HG03565 (cell line): Measurements from ENCODE around the gene SLC18A3.

Experiments used
- ATAC-seq: cut with Tn5 transposase; IDR thresholded peaks from one replicate; pipeline ENCODE4 v1.9.1; 2021; ENCODE audit warnings: mild to moderate bottlenecking, moderate library complexity; ENCODE audit not compliant: unreplicated experiment

The SLC18A3 gene

GRCh38 chr10:49595713-49596492, 14.2 kb upstream of the SLC18A3 start:
- no peak for ATAC-seq

GRCh38 chr10:49596493-49596809, 13.7 kb upstream of the SLC18A3 start:
- no peak for ATAC-seq

- ATAC-seq: no peak
Measured at GRCh38 chr10:49596836-49597235, 13.3 kb upstream of the SLC18A3 start.

- no peak for ATAC-seq
Measured at GRCh38 chr10:49597426-49598163, 12.5 kb upstream of the SLC18A3 start.

GRCh38 chr10:49598164-49598856, 11.8 kb upstream of the SLC18A3 start:
- ATAC-seq: no peak

- no peak for ATAC-seq
Measured at GRCh38 chr10:49598986-49599385, 11.1 kb upstream of the SLC18A3 start.

GRCh38 chr10:49599546-49599945, 10.6 kb upstream of the SLC18A3 start:
- ATAC-seq: no peak

GRCh38 chr10:49600046-49600445, 10.1 kb upstream of the SLC18A3 start:
- ATAC-seq: no peak

GRCh38 chr10:49600781-49601400, 9.2 kb upstream of the SLC18A3 start:
- ATAC-seq: no peak

- ATAC-seq: no peak
Measured at GRCh38 chr10:49601857-49602256, 8.3 kb upstream of the SLC18A3 start.

- ATAC-seq: no peak
Measured at GRCh38 chr10:49602380-49603023, 7.6 kb upstream of the SLC18A3 start.

- ATAC-seq: no peak
Measured at GRCh38 chr10:49605216-49605938, 4.7 kb upstream of the SLC18A3 start.

GRCh38 chr10:49605939-49606509, 4.1 kb upstream of the SLC18A3 start:
- no peak for ATAC-seq

GRCh38 chr10:49606981-49607535, 3.1 kb upstream of the SLC18A3 start:
- ATAC-seq: no peak

GRCh38 chr10:49608166-49609005, 1.7 kb upstream of the SLC18A3 start:
- ATAC-seq: no peak

GRCh38 chr10:49609006-49609282, 1.2 kb upstream of the SLC18A3 start:
- no peak for ATAC-seq

- ATAC-seq: no peak
Measured at GRCh38 chr10:49609283-49610113, 612 bp upstream of the SLC18A3 start.
